H9 (cell line): ENCODE data around the gene COX4I2. TPM values are rescaled to one million over a fixed set of nuclear protein-coding genes. Genes with fewer than 3 reads are reported as not detected.

Experiments used
- DNase-seq: peaks from one replicate; pipeline ENCODE4 v3.0.0-alpha.2; 2017
- H2AFZ ChIP-seq: one replicate; pipeline ENCODE4 v1.6.1; 2013; ENCODE audit warnings: mild to moderate bottlenecking, low read length, control low read depth, moderate library complexity
- H2AK5ac ChIP-seq: 2 replicates; pipeline ENCODE4 v1.6.1; 2013; ENCODE audit warnings: low read length, control low read depth, mixed read lengths; ENCODE audit not compliant: insufficient read length
- H2BK120ac ChIP-seq: one replicate; pipeline ENCODE4 v1.6.1; 2013; ENCODE audit warnings: low read depth, mild to moderate bottlenecking, low read length, control low read depth, inconsistent platforms; ENCODE audit not compliant: poor library complexity, severe bottlenecking
- H2BK12ac ChIP-seq: 2 replicates; pipeline ENCODE4 v1.6.1; 2013; ENCODE audit warnings: low read length, control low read depth, mixed read lengths, low read depth; ENCODE audit not compliant: insufficient read length
- H2BK15ac ChIP-seq: 2 replicates; pipeline ENCODE4 v1.6.1; 2013; ENCODE audit warnings: low read depth, low read length, control low read depth
- H2BK20ac ChIP-seq: one replicate; pipeline ENCODE4 v1.6.1; 2013; ENCODE audit warnings: low read depth, mild to moderate bottlenecking, low read length, control low read depth, inconsistent platforms; ENCODE audit not compliant: poor library complexity, severe bottlenecking
- H2BK5ac ChIP-seq: 2 replicates; pipeline ENCODE4 v1.6.1; 2013; ENCODE audit warnings: low read length, control low read depth, mixed read lengths; ENCODE audit not compliant: insufficient read length
- H3K14ac ChIP-seq: 2 replicates; pipeline ENCODE4 v1.6.1; 2013; ENCODE audit warnings: low read length, control low read depth; ENCODE audit not compliant: insufficient read depth
- H3K18ac ChIP-seq: 2 replicates; pipeline ENCODE4 v1.6.1; 2013; ENCODE audit warnings: low read depth, mild to moderate bottlenecking, mixed read lengths, low read length, control low read depth; ENCODE audit not compliant: insufficient read length
- H3K23ac ChIP-seq: 2 replicates; pipeline ENCODE4 v1.6.1; 2013; ENCODE audit warnings: low read length, control low read depth, mixed read lengths, low read depth; ENCODE audit not compliant: insufficient read length
- H3K23me2 ChIP-seq: 2 replicates; pipeline ENCODE4 v1.6.1; 2013; ENCODE audit warnings: low read depth, mild to moderate bottlenecking, mixed read lengths, low read length, control low read depth; ENCODE audit not compliant: insufficient read length, poor library complexity, severe bottlenecking
- H3K27ac ChIP-seq: 2 replicates; pipeline ENCODE4 v1.5.1; 2013; ENCODE audit warnings: low read length, control low read depth, mixed read lengths, low read depth; ENCODE audit not compliant: insufficient read length
- H3K27me3 ChIP-seq: 2 replicates; pipeline ENCODE4 v1.6.1; 2013; ENCODE audit warnings: low read length, control low read depth, inconsistent platforms; ENCODE audit not compliant: insufficient read depth
- H3K4ac ChIP-seq: 2 replicates; pipeline ENCODE4 v1.6.1; 2013; ENCODE audit warnings: low read depth, mild to moderate bottlenecking, control low read depth, inconsistent platforms, low read length, moderate library complexity
- H3K4me1 ChIP-seq: 2 replicates; pipeline ENCODE4 v1.6.1; 2013; ENCODE audit warnings: low read length, control low read depth, inconsistent platforms; ENCODE audit not compliant: insufficient read depth
- H3K4me2 ChIP-seq: 2 replicates; pipeline ENCODE4 v1.6.1; 2013; ENCODE audit warnings: low read length, control low read depth, mixed read lengths; ENCODE audit not compliant: insufficient read length, insufficient read depth
- H3K56ac ChIP-seq: 2 replicates; pipeline ENCODE4 v1.6.1; 2013; ENCODE audit warnings: low read depth, mild to moderate bottlenecking, mixed read lengths, low read length, control low read depth; ENCODE audit not compliant: insufficient read length
- H3K79me1 ChIP-seq: 2 replicates; pipeline ENCODE4 v1.6.1; 2013; ENCODE audit warnings: low read depth, mild to moderate bottlenecking, moderate library complexity, low read length, control low read depth, inconsistent platforms; ENCODE audit not compliant: insufficient read depth, poor library complexity, severe bottlenecking
- H3K79me2 ChIP-seq: 2 replicates; pipeline ENCODE4 v1.6.1; 2013; ENCODE audit warnings: low read length, control low read depth, inconsistent platforms; ENCODE audit not compliant: insufficient read depth
- H3K9ac ChIP-seq: 2 replicates; pipeline ENCODE4 v1.6.1; 2013; ENCODE audit warnings: low read length, control low read depth, mixed read lengths; ENCODE audit not compliant: insufficient read length; ENCODE audit errors: extremely low read depth
- H3K9me3 ChIP-seq: one replicate; pipeline ENCODE4 v1.6.1; 2013; ENCODE audit warnings: low read depth, low read length, inconsistent platforms; ENCODE audit not compliant: control insufficient read depth
- H3T11ph ChIP-seq: one replicate; pipeline ENCODE4 v1.6.1; 2013; ENCODE audit warnings: mild to moderate bottlenecking, low read length, control low read depth, inconsistent platforms
- H4K20me1 ChIP-seq: one replicate; pipeline ENCODE4 v1.6.1; 2013; ENCODE audit not compliant: control insufficient read depth, insufficient read length, insufficient read depth
- H4K5ac ChIP-seq: 2 replicates; pipeline ENCODE4 v1.6.1; 2013; ENCODE audit warnings: low read depth, mild to moderate bottlenecking, mixed read lengths, low read length, control low read depth; ENCODE audit not compliant: insufficient read length
- H4K8ac ChIP-seq: replicated peaks from 2 replicates; pipeline ENCODE4 v1.6.1; 2013; ENCODE audit warnings: low read length, control low read depth, mixed read lengths, low read depth; ENCODE audit not compliant: insufficient read length
- H4K91ac ChIP-seq: 2 replicates; pipeline ENCODE4 v1.6.1; 2013; ENCODE audit warnings: low read depth, mild to moderate bottlenecking, moderate library complexity, mixed read lengths, low read length, control low read depth; ENCODE audit not compliant: insufficient read length
- H3K27ac Mint-ChIP-seq, 3 experiments: 2 replicates in 2 of 3; 3 replicates in 1 of 3; pipeline ENCODE4 v1.8.0; 2020 to 2021; ENCODE audit warnings: mixed read lengths in 3 of 3, mild to moderate bottlenecking in 1 of 3, moderate library complexity in 1 of 3
- H3K27me3 Mint-ChIP-seq: 2 replicates; pipeline ENCODE4 v1.8.0; 2021; ENCODE audit warnings: low read depth, mild to moderate bottlenecking, moderate library complexity, mixed read lengths
- H3K36me3 Mint-ChIP-seq, 3 experiments: 2 replicates in 2 of 3; 3 replicates in 1 of 3; pipeline ENCODE4 v1.8.0; 2020 to 2021; ENCODE audit warnings: low read depth in 3 of 3, mixed read lengths in 3 of 3; ENCODE audit not compliant: insufficient read depth in 1 of 3
- H3K4me1 Mint-ChIP-seq, 2 experiments: 2 replicates each; pipeline ENCODE4 v1.8.0; 2020; ENCODE audit warnings: mixed read lengths in 2 of 2
- H3K4me3 Mint-ChIP-seq, 2 experiments: 2 replicates in 1 of 2; 3 replicates in 1 of 2; pipeline ENCODE4 v1.8.0; 2020 to 2021; ENCODE audit warnings: mild to moderate bottlenecking in 2 of 2, mixed read lengths in 2 of 2, moderate library complexity in 1 of 2
- H3K9me3 Mint-ChIP-seq, 2 experiments: 2 replicates in 1 of 2; 3 replicates in 1 of 2; pipeline ENCODE4 v1.8.0; 2020; ENCODE audit warnings: mild to moderate bottlenecking in 2 of 2, mixed read lengths in 2 of 2, moderate library complexity in 1 of 2
- WGBS: extraction: QIAGEN DNeasy Blood & Tissue Kit; methylation state at CpG from one replicate; pipeline ENCODE4 v1.1.7; 2013; ENCODE audit warnings: missing lambda C conversion rate, low lambda C conversion rate, mixed read lengths; ENCODE audit not compliant: insufficient read length; ENCODE audit errors: extremely low coverage; 5-methylcytosine and 5-hydroxymethylcytosine counted together
- total RNA-seq: library from RNA; stranded (reverse); gene quantifications from 2 replicates; pipeline ENCODE4 v1.2.1, GENCODE V29; 2021
- TF ChIP-seq, protein P1 (sequence below): fragments of 200-600 bp; sonication (generic); conservative IDR thresholded peaks from 3 replicates; pipeline ENCODE4 v1.8.0; 2021; ENCODE audit warnings: antibody characterized with exemption, mild to moderate bottlenecking

The COX4I2 gene
- total RNA-seq, 1 experiment from 2014 or later: not detected

DNA sequence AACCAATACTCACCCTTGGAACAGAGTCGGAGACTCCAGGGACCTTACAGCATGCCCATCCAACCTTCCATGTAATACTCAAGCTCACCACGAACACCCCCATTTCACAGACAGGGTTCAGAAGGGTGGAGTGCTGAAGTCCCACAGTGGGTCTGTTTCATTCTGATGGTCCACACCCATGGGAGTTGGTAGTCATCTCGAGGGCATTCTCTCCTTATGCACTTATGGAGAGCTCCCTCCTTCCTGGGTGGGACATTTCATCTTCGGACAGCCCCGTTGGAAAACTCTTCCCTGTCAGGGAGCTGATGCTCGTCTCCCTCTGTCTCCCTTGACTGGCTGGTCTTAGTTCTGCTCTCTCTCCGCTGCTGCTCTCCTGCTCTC lies 38.9 kb downstream of the COX4I2 start:
- Histone ChIP-seq H2BK15ac (no peak overlapping the region), H3K27me3 (no peaks in the 10 kb centered on the region), H3K4ac (no peak overlapping the region), H3K9me3 (no peaks in the 10 kb centered on the region), H3K79me2 (no peaks in the 10 kb centered on the region), H2AFZ (no peak overlapping the region), H3T11ph (no peak overlapping the region), H4K5ac (no peak overlapping the region), H4K20me1 (no peaks in the 10 kb centered on the region), H4K8ac (no peak overlapping the region), H3K23me2 (no peaks in the 10 kb centered on the region), H2BK120ac (no peak overlapping the region), H3K79me1 (no peaks in the 10 kb centered on the region), H3K9ac (no peak overlapping the region), H3K4me2 (no peak overlapping the region), H3K27ac (no peak overlapping the region), H3K4me1 (no peaks in the 10 kb centered on the region), H3K18ac (no peak overlapping the region), H3K23ac (no peak overlapping the region), H3K56ac (no peak overlapping the region), H4K91ac (no peak overlapping the region), H2BK5ac (no peak overlapping the region), H2BK20ac (no peak overlapping the region), H3K14ac (no peak overlapping the region), H2BK12ac (no peak overlapping the region), H2AK5ac (no peak overlapping the region)
- no peaks in the 10 kb centered on the region for H3K9me3 Mint-ChIP-seq
- no CpG with 5 or more reads among the region's 7 CpGs for WGBS
- H3K4me1 Mint-ChIP-seq: peaks cover 29 to 44% of the 10 kb centered on the region in 2 experiments
- peak overlapping the region in 1 of 3 experiments; percentile 60; a peak in 2 of 7 replicates for H3K27ac Mint-ChIP-seq
- no peak overlapping the region for H3K4me3 Mint-ChIP-seq
- DNase-seq: no peak
- H3K36me3 Mint-ChIP-seq: peaks cover 0 to 47% (median 13%) of the 10 kb centered on the region in 3 experiments; a peak in 5 of 7 replicates
- no peaks in the 10 kb centered on the region for H3K27me3 Mint-ChIP-seq
- TF ChIP-seq, protein P1, sequence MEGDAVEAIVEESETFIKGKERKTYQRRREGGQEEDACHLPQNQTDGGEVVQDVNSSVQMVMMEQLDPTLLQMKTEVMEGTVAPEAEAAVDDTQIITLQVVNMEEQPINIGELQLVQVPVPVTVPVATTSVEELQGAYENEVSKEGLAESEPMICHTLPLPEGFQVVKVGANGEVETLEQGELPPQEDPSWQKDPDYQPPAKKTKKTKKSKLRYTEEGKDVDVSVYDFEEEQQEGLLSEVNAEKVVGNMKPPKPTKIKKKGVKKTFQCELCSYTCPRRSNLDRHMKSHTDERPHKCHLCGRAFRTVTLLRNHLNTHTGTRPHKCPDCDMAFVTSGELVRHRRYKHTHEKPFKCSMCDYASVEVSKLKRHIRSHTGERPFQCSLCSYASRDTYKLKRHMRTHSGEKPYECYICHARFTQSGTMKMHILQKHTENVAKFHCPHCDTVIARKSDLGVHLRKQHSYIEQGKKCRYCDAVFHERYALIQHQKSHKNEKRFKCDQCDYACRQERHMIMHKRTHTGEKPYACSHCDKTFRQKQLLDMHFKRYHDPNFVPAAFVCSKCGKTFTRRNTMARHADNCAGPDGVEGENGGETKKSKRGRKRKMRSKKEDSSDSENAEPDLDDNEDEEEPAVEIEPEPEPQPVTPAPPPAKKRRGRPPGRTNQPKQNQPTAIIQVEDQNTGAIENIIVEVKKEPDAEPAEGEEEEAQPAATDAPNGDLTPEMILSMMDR: no peak
